Head of caudate nucleus (tissue), 42 donors: ENCODE measurements around the gene FFAR2.
"Not testable (repeated sequence)": the region's sequence is repeated elsewhere in the genome, so short reads cannot be mapped to it uniquely, and the experiment has no call there.

Source experiments
- DNase-seq, 42 donors: peaks; one replicate each; pipeline versions ENCODE4 v3.0.0 to v3.0.0-alpha.2; 2020 to 2021; ENCODE audit warnings: mixed read lengths in 7 of 42
- intact Hi-C: fragments of 100-400 bp; cut with DNase I; formaldehyde crosslinking; loops from one replicate; pipeline ENCODE4 v1.15.0; 2022

Gene FFAR2

GRCh38 chr19:35474594-35474993 lies 26.5 kb downstream of the FFAR2 start:
- intact Hi-C loops, DNase-seq: not testable (repeated sequence)

GRCh38 chr19:35476149-35476548 lies 28.1 kb downstream of the FFAR2 start:
- intact Hi-C loops: no loop called here
- no peak for DNase-seq

- DNase-seq: no peak
- intact Hi-C loops: no loop called here
These were observed 31.0 kb downstream of the FFAR2 start for GRCh38 chr19:35478794-35479677.

- intact Hi-C loops: no loop called here
- no peak for DNase-seq
These were observed 35.0 kb downstream of the FFAR2 start for GRCh38 chr19:35483089-35483488.

GRCh38 chr19:35484252-35485036 lies 36.4 kb downstream of the FFAR2 start:
- no peak for DNase-seq
- intact Hi-C loops: no loop called here

- intact Hi-C loops: no loop called here
- DNase-seq: no peak
These were observed 38.2 kb downstream of the FFAR2 start for GRCh38 chr19:35486268-35486708.

- no peak for DNase-seq
- intact Hi-C loops: no loop called here
These were observed 39.7 kb downstream of the FFAR2 start for GRCh38 chr19:35487656-35488182.

GRCh38 chr19:35488677-35489076 lies 40.6 kb downstream of the FFAR2 start:
- DNase-seq: no peak
- intact Hi-C loops: no loop called here

GRCh38 chr19:35490364-35490763 lies 42.3 kb downstream of the FFAR2 start, which contains the start of gene KRTDAP:
KRTDAP (minus strand) TSS chr19:35490464; CDS start chr19:35490442, 22 bp downstream.
- intact Hi-C loops: loop anchor here (10.0 kb wide), 1 partner anchor 206 kb away; the partner anchor contains the start of gene HAMP
- no peak for DNase-seq

- DNase-seq: no peak
- intact Hi-C loops: loop anchor here (10.0 kb wide), 1 partner anchor 207 kb away; the partner anchor contains the start of gene HAMP
These were observed 43.8 kb downstream of the FFAR2 start for GRCh38 chr19:35491836-35492360.

GRCh38 chr19:35493971-35494370 lies 45.9 kb downstream of the FFAR2 start:
- intact Hi-C loops: loop anchor here (10.0 kb wide), 1 partner anchor 209 kb away; the partner anchor contains the start of gene HAMP
- no peak for DNase-seq

GRCh38 chr19:35495107-35496064 lies 47.3 kb downstream of the FFAR2 start:
- DNase-seq: peak; percentile 45 to 93 (median 80)
- intact Hi-C loops: loop anchor here (5.0 to 10.0 kb wide), 2 partner anchors 143 to 211 kb away; partner anchors contain the start of gene HAMP

GRCh38 chr19:35497406-35497805 lies 49.3 kb downstream of the FFAR2 start:
- no peak for DNase-seq
- intact Hi-C loops: loop anchor here (5.0 to 10.0 kb wide), 2 partner anchors 145 to 213 kb away; partner anchors contain the start of gene HAMP

- intact Hi-C loops: loop anchor here (5.0 to 10.0 kb wide), 2 partner anchors 146 to 213 kb away; partner anchors contain the start of gene HAMP
- no peak for DNase-seq
These were observed 50.2 kb downstream of the FFAR2 start for GRCh38 chr19:35498220-35498619.

GRCh38 chr19:35498984-35499527 lies 51.0 kb downstream of the FFAR2 start:
- intact Hi-C loops: loop anchor here (5.0 to 10.0 kb wide), 2 partner anchors 147 to 214 kb away; partner anchors contain the start of gene HAMP
- DNase-seq: no peak

- peak in 27 of 42 donors; percentile 7 to 79 (median 44) for DNase-seq
- intact Hi-C loops: no loop called here
These were observed 52.6 kb downstream of the FFAR2 start for GRCh38 chr19:35500611-35501010.
